GM23338 (cell line): ENCODE measurements around the gene MARCHF3. TPM values are rescaled to one million over a fixed set of nuclear protein-coding genes. Genes with fewer than 3 reads are reported as not detected.

ENCODE experiments used
- ATAC-seq: fragments of 200-7000 bp; cut with Tn5 transposase; 3 replicates; pipeline ENCODE4 v1.9.1; 2020
- DNase-seq: peaks from one replicate; pipeline ENCODE4 v3.0.0-alpha.2; 2015; ENCODE audit warnings: low spot score
- H2AFZ ChIP-seq: fragments of 200-600 bp; sonication (generic); 2 replicates; pipeline ENCODE4 v1.8.0; 2016; ENCODE audit warnings: antibody characterized with exemption, mild to moderate bottlenecking, moderate library complexity
- H3F3A ChIP-seq: fragments of 200-600 bp; sonication (generic); replicated peaks from 2 replicates; pipeline ENCODE4 v1.8.0; 2017; ENCODE audit warnings: antibody characterized with exemption, mixed run types, low read depth
- H3K27ac ChIP-seq: fragments of 200-600 bp; sonication (generic); 2 replicates; pipeline ENCODE4 v1.6.1; 2016; ENCODE audit warnings: low read depth
- H3K27me3 ChIP-seq: fragments of 200-600 bp; sonication (generic); 2 replicates; pipeline ENCODE4 v1.8.0; 2016; ENCODE audit warnings: mild to moderate bottlenecking, mixed run types, moderate library complexity; ENCODE audit not compliant: insufficient read depth
- H3K36me3 ChIP-seq: fragments of 200-600 bp; sonication (generic); 2 replicates; pipeline ENCODE4 v1.8.0; 2016; ENCODE audit warnings: mild to moderate bottlenecking; ENCODE audit not compliant: insufficient read depth
- H3K4me1 ChIP-seq: fragments of 200-600 bp; sonication (generic); 2 replicates; pipeline ENCODE4 v1.8.0; 2016; ENCODE audit warnings: mild to moderate bottlenecking, moderate library complexity; ENCODE audit not compliant: insufficient read depth
- H3K4me2 ChIP-seq: fragments of 200-600 bp; sonication (generic); 2 replicates; pipeline ENCODE4 v1.7.1; 2017; ENCODE audit warnings: mixed run types
- H3K4me3 ChIP-seq: fragments of 200-600 bp; sonication (generic); 2 replicates; pipeline ENCODE4 v1.6.1; 2016; ENCODE audit warnings: mixed run types
- H3K79me2 ChIP-seq: fragments of 200-600 bp; sonication (generic); replicated peaks from 2 replicates; pipeline ENCODE4 v1.8.0; 2017; ENCODE audit warnings: mild to moderate bottlenecking; ENCODE audit not compliant: insufficient read depth
- H3K9me2 ChIP-seq: fragments of 200-600 bp; sonication (generic); 2 replicates; pipeline ENCODE4 v1.8.0; 2017; ENCODE audit not compliant: insufficient read depth
- H4K20me1 ChIP-seq: fragments of 200-600 bp; sonication (generic); replicated peaks from 2 replicates; pipeline ENCODE4 v1.8.0; 2017; ENCODE audit warnings: mild to moderate bottlenecking; ENCODE audit not compliant: insufficient read depth
- H3K27ac Mint-ChIP-seq: 2 replicates; pipeline ENCODE4 v1.8.0; 2020; ENCODE audit warnings: inconsistent platforms, mild to moderate bottlenecking, moderate library complexity, mixed read lengths
- H3K27me3 Mint-ChIP-seq: 3 replicates; pipeline ENCODE4 v1.8.0; 2022; ENCODE audit warnings: low read depth, mild to moderate bottlenecking, moderate library complexity, mixed read lengths, inconsistent platforms; ENCODE audit not compliant: insufficient read depth, poor library complexity
- H3K36me3 Mint-ChIP-seq: 3 replicates; pipeline ENCODE4 v1.8.0; 2021; ENCODE audit warnings: low read depth, mild to moderate bottlenecking, inconsistent platforms, moderate library complexity, mixed read lengths
- H3K4me1 Mint-ChIP-seq: 3 replicates; pipeline ENCODE4 v1.8.0; 2020; ENCODE audit warnings: mild to moderate bottlenecking, inconsistent platforms, mixed read lengths
- H3K4me3 Mint-ChIP-seq: 3 replicates; pipeline ENCODE4 v1.8.0; 2021; ENCODE audit warnings: moderate library complexity, mild to moderate bottlenecking, inconsistent platforms, mixed read lengths
- H3K9me3 Mint-ChIP-seq: 3 replicates; pipeline ENCODE4 v1.8.0; 2020; ENCODE audit warnings: moderate library complexity, mild to moderate bottlenecking, inconsistent platforms, mixed read lengths
- CTCF ChIP-seq, 2 experiments: fragments of 200-600 bp in 1 of 2; sonication (generic) in 1 of 2; conservative IDR thresholded peaks; 2 replicates each; pipeline versions ENCODE4 v1.5.1 to v1.6.1; 2016 to 2017; ENCODE audit warnings: antibody characterized with exemption in 2 of 2, low read depth in 2 of 2, mild to moderate bottlenecking in 2 of 2, moderate library complexity in 1 of 2
- NANOG ChIP-seq: IDR thresholded peaks from 2 replicates; pipeline ENCODE4 v1.6.1; 2016; ENCODE audit warnings: antibody characterized with exemption, borderline replicate concordance
- REST ChIP-seq: IDR thresholded peaks from one replicate; pipeline ENCODE4 v1.6.1; 2018; ENCODE audit warnings: antibody characterized with exemption; ENCODE audit not compliant: unreplicated experiment
- STAT1 ChIP-seq: IDR thresholded peaks from one replicate; pipeline ENCODE4 v1.6.1; 2016; ENCODE audit warnings: antibody characterized with exemption; ENCODE audit not compliant: unreplicated experiment
- polyA plus RNA-seq: library from polyadenylated mRNA; unstranded; fragments of >200 nt; fragmentation: Nextera tagmentation; extraction: Ambion mirVana; gene quantifications from 2 replicates; pipeline ENCODE4 v1.2.1, GENCODE V29; 2016
- total RNA-seq: library from RNA; depleted of rRNA; stranded (reverse); fragments of >200 nt; shearing (Covaris generic); gene quantifications from 2 replicates; pipeline ENCODE4 v1.2.3, GENCODE V29; 2014
- TF ChIP-seq, protein P1 (sequence below): fragments of 250-450 bp; sonication (Bioruptor Pico); IDR thresholded peaks from 2 replicates; pipeline ENCODE4 v1.5.0; 2020; ENCODE audit warnings: mild to moderate bottlenecking, moderate library complexity

The MARCHF3 gene
- total and polyA plus RNA-seq, 2 experiments from 2014 or later: 7.0 to 12.7 TPM

- Histone ChIP-seq H3K27ac (no peak overlapping the region), H3K27me3 (no peaks in the 10 kb centered on the region), H3K36me3 (no peaks in the 10 kb centered on the region), H3K9me2 (peaks cover 7% of the 10 kb centered on the region; the same call in 1 of the 2 replicates), H2AFZ (no peak overlapping the region), H3K79me2 (peaks cover 32% of the 10 kb centered on the region), H3K4me1 (peaks cover 15% of the 10 kb centered on the region), H4K20me1 (no peaks in the 10 kb centered on the region), H3K4me2 (no peak overlapping the region), H3F3A (no peaks in the 10 kb centered on the region), H3K4me3 (no peak overlapping the region)
- Mint-ChIP-seq H3K27me3 (no peaks in the 10 kb centered on the region), H3K4me1 (peaks cover 21% of the 10 kb centered on the region), H3K27ac (no peak overlapping the region), H3K9me3 (no peaks in the 10 kb centered on the region), H3K4me3 (no peak overlapping the region), H3K36me3 (no peaks in the 10 kb centered on the region)
- ATAC-seq (no peak), DNase-seq (no peak)
- TF ChIP-seq NANOG (no peak), STAT1 (no peak), REST (no peak), CTCF (conservative IDR thresholded peaks at IDR 0.05; ENCODE audit: low read depth in 2 of 2) (no peak)
- TF ChIP-seq, protein P1, sequence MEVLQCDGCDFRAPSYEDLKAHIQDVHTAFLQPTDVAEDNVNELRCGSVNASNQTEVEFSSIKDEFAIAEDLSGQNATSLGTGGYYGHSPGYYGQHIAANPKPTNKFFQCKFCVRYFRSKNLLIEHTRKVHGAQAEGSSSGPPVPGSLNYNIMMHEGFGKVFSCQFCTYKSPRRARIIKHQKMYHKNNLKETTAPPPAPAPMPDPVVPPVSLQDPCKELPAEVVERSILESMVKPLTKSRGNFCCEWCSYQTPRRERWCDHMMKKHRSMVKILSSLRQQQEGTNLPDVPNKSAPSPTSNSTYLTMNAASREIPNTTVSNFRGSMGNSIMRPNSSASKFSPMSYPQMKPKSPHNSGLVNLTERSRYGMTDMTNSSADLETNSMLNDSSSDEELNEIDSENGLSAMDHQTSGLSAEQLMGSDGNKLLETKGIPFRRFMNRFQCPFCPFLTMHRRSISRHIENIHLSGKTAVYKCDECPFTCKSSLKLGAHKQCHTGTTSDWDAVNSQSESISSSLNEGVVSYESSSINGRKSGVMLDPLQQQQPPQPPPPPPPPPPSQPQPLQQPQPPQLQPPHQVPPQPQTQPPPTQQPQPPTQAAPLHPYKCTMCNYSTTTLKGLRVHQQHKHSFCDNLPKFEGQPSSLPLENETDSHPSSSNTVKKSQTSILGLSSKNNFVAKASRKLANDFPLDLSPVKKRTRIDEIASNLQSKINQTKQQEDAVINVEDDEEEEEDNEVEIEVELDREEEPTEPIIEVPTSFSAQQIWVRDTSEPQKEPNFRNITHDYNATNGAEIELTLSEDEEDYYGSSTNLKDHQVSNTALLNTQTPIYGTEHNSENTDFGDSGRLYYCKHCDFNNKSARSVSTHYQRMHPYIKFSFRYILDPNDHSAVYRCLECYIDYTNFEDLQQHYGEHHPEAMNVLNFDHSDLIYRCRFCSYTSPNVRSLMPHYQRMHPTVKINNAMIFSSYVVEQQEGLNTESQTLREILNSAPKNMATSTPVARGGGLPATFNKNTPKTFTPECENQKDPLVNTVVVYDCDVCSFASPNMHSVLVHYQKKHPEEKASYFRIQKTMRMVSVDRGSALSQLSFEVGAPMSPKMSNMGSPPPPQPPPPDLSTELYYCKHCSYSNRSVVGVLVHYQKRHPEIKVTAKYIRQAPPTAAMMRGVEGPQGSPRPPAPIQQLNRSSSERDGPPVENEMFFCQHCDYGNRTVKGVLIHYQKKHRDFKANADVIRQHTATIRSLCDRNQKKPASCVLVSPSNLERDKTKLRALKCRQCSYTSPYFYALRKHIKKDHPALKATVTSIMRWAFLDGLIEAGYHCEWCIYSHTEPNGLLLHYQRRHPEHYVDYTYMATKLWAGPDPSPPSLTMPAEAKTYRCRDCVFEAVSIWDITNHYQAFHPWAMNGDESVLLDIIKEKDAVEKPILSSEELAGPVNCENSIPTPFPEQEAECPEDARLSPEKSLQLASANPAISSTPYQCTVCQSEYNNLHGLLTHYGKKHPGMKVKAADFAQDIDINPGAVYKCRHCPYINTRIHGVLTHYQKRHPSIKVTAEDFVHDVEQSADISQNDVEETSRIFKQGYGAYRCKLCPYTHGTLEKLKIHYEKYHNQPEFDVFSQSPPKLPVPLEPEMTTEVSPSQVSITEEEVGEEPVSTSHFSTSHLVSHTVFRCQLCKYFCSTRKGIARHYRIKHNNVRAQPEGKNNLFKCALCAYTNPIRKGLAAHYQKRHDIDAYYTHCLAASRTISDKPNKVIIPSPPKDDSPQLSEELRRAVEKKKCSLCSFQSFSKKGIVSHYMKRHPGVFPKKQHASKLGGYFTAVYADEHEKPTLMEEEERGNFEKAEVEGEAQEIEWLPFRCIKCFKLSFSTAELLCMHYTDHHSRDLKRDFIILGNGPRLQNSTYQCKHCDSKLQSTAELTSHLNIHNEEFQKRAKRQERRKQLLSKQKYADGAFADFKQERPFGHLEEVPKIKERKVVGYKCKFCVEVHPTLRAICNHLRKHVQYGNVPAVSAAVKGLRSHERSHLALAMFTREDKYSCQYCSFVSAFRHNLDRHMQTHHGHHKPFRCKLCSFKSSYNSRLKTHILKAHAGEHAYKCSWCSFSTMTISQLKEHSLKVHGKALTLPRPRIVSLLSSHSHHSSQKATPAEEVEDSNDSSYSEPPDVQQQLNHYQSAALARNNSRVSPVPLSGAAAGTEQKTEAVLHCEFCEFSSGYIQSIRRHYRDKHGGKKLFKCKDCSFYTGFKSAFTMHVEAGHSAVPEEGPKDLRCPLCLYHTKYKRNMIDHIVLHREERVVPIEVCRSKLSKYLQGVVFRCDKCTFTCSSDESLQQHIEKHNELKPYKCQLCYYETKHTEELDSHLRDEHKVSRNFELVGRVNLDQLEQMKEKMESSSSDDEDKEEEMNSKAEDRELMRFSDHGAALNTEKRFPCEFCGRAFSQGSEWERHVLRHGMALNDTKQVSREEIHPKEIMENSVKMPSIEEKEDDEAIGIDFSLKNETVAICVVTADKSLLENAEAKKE (CRISPR knock-in tag): no peak
Measured at GRCh38 chr5:127022846-127023245, 7.5 kb downstream of the MARCHF3 start.
